NK-92 (cell line): ENCODE data around the gene SERPINA1.
"Not testable (repeated sequence)": the region's sequence is repeated elsewhere in the genome, so short reads cannot be mapped to it uniquely, and the experiment has no call there.

Experiments used
- DNase-seq: peaks from one replicate; lab custom pipeline; 2025; ENCODE audit not compliant: unreplicated experiment; lab: John Stamatoyannopoulos, UW

The SERPINA1 gene

DNA sequence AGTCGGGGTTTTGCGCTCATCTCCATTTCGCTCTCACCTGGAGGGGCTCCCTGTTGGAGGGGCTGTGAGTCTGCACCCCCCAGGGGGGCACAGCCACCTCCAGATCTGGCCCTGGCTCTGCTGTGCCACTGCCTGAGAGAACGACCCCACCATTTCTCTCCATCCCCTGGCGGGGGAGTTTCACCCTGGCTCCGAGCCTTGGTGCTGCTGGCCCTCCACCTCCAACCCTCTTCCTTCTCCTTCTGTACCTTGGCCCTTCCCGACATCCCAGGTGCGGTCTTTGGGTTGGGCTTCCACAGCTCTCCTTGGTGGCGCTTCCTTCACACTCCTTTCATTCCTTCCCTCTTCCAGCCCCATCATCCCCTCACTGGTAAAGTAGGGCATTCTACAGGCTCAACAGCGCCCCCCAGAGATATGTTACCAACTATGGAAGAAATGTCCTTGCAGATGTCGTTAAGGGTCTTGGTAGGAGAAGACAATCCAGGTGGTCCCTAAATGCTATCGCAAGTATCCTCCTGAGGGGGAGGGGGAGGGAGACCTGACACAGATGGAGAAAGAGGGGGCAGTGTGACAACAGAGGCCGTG, 16.3 kb downstream of the SERPINA1 start:
- no peak for DNase-seq

- no peak for DNase-seq
Observed at GRCh38 chr14:94370524-94370910, 17.9 kb downstream of the SERPINA1 start.

GRCh38 chr14:94369766-94370523, 18.5 kb downstream of the SERPINA1 start:
- DNase-seq: not testable (repeated sequence)

DNA sequence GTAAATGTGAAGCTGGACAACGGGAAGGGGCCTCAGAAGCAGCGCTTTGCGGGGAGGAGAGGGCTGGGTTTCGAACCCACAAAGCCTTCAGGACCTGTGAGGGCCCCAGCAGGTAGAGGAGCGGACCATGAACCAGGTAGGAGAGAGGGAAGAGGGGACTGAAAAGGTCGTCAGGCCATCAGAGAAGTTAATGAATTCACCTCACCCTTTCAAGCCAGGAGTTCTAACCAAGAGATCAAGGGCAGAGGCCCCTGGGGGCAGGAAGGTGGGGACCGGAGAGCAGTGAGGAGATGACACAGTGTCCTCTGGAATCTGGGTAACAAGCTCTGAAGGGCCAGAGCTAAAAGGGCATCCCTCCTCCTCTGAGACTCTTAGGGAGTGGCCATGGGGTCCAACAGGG, 19.4 kb downstream of the SERPINA1 start:
- no peak for DNase-seq

DNA sequence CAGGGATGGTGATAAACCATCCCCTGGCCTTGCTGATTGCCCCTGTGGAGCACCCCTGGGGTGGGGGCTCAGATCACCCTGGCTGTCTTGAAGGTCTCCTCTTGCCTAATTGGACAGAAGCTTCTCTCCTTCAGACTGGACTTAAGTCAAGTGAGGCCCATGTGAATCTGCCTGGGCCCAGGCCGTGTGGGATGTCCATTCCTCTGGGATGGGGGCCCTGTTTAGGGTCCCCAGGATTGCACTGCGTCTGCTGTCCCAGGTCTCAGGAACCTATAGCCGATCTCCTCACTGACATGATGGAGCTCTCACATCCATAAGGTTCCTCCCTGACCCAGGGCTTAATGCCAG, 20.2 kb downstream of the SERPINA1 start:
- no peak for DNase-seq

- DNase-seq: no peak
Observed at GRCh38 chr14:94367347-94368242, 20.8 kb downstream of the SERPINA1 start.

GRCh38 chr14:94366146-94366915, 22.1 kb downstream of the SERPINA1 start, which contains the start of gene SERPINA2:
TSS of gene SERPINA2 (minus strand) at chr14:94366698.
- no peak for DNase-seq

DNA sequence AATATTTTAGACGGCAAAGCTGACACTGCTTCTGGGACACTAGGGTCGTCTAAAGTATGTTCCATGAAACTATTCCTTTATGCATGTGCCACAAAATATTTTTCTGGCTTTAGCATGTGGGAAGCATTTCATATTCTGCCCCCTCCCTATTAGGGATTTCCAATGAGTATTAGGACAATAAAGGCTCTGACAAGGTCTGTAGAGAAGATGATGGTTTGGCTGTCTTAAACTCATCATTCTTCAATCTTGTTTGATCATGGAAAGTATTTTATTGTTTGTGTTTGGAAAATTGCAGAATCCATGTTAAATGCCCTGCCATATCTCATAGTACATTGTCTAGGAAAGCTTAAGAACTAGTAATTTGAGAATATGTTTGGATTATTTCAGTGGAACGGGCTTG, 22.8 kb downstream of the SERPINA1 start:
- DNase-seq: no peak

GRCh38 chr14:94364964-94365363, 23.4 kb downstream of the SERPINA1 start:
- DNase-seq: no peak

- no peak for DNase-seq
Observed at GRCh38 chr14:94364037-94364436, 24.4 kb downstream of the SERPINA1 start.

DNA sequence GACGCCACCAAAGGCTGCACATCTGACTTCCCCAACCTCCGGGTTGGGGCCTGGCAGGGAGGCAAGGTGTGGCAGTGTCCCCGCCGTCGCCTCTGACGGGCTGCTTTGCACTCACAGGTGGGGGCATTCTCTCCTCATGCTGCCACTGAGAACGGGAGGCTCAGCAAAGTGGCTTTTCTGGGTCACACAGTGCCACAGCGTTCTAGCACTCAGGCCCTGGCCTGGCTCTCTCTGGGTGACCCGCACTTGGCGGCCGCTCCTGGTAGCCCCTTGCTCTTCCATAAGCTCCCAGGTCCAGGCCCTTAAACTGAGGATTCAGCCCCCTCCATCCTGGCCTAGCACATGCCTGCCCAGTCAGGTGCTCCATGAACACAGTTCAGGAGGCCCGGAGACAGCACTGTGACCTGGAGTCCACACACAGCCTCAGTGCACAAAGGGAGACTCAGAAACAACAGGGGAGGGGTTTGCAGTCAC, 25.2 kb downstream of the SERPINA1 start:
- DNase-seq: no peak

DNA sequence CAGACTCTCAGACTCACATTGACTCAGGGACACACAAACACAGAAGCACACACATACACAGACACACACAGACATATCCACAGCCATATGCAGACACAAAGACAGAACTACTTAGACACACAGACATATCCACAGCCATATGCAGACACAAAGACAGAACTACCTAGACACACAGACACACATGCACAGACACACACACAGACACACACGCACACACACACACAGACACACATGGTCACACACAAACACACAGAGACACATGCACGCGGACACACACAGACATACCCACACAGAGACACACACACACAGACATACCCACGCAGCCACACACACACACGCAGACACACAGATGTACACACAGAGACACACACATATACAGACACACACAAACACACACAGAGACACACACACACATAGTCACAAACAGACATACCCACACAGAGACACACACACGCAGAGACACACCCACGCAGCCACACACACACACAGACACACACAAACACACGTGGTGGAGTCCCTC, 25.7 kb downstream of the SERPINA1 start:
- DNase-seq: no peak

DNA sequence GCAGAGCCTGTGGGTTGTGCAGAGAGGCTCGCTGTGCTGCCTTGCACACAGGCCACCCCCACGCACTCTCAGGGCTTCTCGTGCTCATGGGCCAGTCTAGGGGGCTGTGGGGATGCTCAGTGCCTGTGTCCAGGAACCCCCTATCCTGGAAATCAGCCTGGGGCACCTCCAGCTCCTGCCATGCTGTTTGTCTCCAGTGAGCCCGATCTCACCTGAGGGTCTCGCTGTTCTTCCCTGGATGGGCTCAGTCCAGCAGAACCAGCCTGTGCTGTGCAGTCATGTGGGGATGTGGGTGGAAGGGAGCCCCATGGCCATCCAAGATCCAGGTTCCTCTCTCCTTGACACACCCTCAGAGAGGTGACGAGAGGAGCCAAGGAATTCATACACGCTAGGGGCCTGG, 26.7 kb downstream of the SERPINA1 start:
- no peak for DNase-seq

DNA sequence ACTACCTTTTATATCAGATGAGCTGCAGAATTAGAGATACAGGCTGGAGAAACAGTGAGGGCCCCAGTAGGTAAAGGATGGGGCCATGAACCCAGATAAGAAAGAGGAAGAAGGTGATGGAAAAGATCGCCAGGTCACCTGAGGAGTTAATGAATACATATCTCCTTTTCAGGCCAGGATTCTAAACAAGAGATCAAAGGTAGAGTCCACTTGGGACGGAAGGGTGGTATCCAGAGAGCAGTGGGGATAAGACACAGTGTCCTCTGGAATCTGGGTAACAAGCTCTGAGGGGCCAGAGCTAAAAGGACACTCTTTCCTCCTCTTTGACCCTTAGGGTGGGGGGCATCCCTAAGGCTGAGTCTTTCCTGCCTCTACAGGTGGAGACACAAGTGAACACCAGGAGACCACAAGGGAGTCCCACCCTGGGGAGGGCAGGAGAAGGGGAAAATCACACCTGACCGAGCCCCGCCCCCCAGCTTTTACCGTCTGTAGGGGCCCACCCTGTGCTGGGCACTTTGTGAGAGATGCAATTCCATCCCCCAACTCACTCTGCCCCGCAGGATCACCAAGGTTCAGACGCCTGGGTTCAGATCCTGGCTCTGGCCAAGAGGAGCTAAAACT, 27.3 kb downstream of the SERPINA1 start:
- no peak for DNase-seq

- no peak for DNase-seq
Observed at GRCh38 chr14:94357166-94357565, 31.2 kb downstream of the SERPINA1 start.

- DNase-seq: no peak
Observed at GRCh38 chr14:94356379-94357056, 31.9 kb downstream of the SERPINA1 start.

DNA sequence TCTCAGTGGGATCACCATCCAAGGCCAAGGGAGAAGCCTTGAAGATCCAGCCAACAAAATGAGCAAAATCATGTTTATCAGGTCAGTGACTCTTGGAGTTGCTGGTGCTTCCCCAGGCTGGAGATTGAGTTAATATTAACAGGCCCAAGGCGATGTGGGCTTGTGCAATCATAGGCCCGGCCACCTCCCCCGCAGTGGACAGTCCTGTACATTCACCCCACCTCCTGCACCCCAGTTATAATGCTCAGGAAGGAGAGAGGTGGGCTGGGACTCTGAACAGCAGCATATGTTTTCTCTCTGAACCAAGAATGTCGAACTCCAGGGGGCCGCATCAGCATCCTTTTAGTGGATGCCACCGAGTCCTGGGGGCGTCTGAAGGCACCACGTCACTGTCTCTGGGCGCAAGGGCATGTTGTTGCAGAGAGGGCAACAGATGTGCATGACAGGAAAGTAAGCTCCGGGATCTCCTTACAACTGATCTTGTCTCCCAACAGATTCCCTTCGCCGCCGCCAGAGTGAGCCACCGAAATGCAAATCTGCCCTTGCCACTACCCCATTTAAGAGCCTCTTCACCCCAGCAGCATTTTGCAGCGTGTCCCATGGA, 33.1 kb downstream of the SERPINA1 start:
- DNase-seq: no peak

DNA sequence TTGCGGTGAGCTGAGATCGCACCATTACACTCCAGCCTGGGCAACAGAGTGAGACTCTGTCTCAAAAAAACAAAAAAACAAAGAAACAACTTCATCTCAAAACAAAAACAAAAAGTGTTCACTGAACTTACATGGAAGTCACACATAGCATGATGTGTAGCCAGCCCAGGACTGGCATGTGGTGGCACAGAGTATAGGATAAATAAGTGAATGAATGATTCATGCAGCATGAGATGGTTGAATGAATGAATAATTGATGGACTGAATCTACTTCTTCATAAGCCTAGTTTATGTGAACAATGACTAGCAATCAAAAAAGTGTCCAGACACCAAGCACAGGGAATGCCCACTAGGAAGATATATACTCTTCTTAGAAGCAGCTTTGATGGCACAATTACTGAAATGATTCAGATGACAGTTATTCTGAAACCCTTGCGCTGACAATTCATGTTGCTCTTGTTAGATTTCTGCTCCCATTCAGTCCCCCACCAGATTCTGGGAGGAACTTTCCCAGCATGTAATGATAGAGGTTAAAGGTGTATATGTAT, 33.7 kb downstream of the SERPINA1 start:
- no peak for DNase-seq

DNA sequence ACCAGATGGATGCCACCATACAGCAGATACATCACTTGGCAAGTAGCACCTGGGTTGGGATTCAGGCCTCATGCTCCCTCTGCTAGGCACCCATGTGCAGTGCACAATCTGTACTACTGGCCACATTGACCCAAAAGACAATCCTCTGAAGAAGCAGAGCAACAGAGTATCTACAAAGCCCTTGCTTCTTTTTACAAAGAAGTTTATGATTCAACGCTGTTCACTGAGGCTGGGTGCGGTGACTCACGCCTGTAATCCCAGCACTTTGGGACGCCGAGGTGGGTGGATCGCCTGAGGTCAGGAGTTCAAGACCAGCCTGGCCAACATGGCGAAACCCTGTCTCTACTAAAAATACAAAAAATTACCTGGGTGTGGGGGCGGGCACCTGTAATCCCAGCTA, 34.2 kb downstream of the SERPINA1 start:
- DNase-seq: not testable (repeated sequence)
